ENCODE results near the gene REEP1.

Gene REEP1

GRCh38 chr2:86305195-86305914, 32.1 kb downstream of the REEP1 start:
- no peak for DNase-seq

- no peak for DNase-seq
Observed at GRCh38 chr2:86304416-86304815, 33.0 kb downstream of the REEP1 start.

GRCh38 chr2:86302320-86302719, 35.1 kb downstream of the REEP1 start:
- no peak for DNase-seq

GRCh38 chr2:86301711-86302202, 35.7 kb downstream of the REEP1 start:
- DNase-seq: no peak

- DNase-seq: no peak
Observed at GRCh38 chr2:86301009-86301408, 36.4 kb downstream of the REEP1 start.

- no peak for DNase-seq
Observed at GRCh38 chr2:86300496-86300895, 36.9 kb downstream of the REEP1 start.

GRCh38 chr2:86298411-86299390, 38.7 kb downstream of the REEP1 start:
- DNase-seq: no peak

GRCh38 chr2:86297382-86298147, 39.9 kb downstream of the REEP1 start:
- no peak for DNase-seq

- no peak for DNase-seq
Observed at GRCh38 chr2:86296947-86297346, 40.5 kb downstream of the REEP1 start.

- DNase-seq: no peak
Observed at GRCh38 chr2:86295066-86295465, 42.4 kb downstream of the REEP1 start.

GRCh38 chr2:86293612-86294011, 43.8 kb downstream of the REEP1 start:
- no peak for DNase-seq

GRCh38 chr2:86292571-86293515, 44.6 kb downstream of the REEP1 start:
- DNase-seq: no peak

GRCh38 chr2:86291328-86291662, 46.1 kb downstream of the REEP1 start:
- DNase-seq: no peak

GRCh38 chr2:86290596-86291327, 46.7 kb downstream of the REEP1 start:
- no peak for DNase-seq

- no peak for DNase-seq
Observed at GRCh38 chr2:86286516-86286915, 50.9 kb downstream of the REEP1 start.

- DNase-seq: no peak
Observed at GRCh38 chr2:86285981-86286380, 51.4 kb downstream of the REEP1 start.

GRCh38 chr2:86285571-86285970, 51.9 kb downstream of the REEP1 start:
- no peak for DNase-seq

GRCh38 chr2:86284987-86285386, 52.4 kb downstream of the REEP1 start:
- no peak for DNase-seq

- no peak for DNase-seq
Observed at GRCh38 chr2:86284401-86284841, 53.0 kb downstream of the REEP1 start.

GRCh38 chr2:86283411-86284030, 53.9 kb downstream of the REEP1 start:
- DNase-seq: no peak

Data from stimulated activated CD4-positive, alpha-beta T cell treated with anti-CD3 and anti-CD28 coated beads, Interleukin-1b, Interleukin-23, amount 100 ng/mL, for 48 hours (primary cell).